Breast epithelium (tissue), 4 donors: ENCODE measurements around the gene USP11. TPM values are rescaled to one million over a fixed set of nuclear protein-coding genes. Genes with fewer than 3 reads are reported as not detected.

ENCODE experiments used
- DNase-seq, 2 donors: peaks; one replicate each; pipeline ENCODE4 v3.0.0-alpha.2; 2019; ENCODE audit warnings: low spot score in 2 of 2
- H3K27ac ChIP-seq, 2 donors: fragments of 200-600 bp; sonication (generic) in 1 of 2; one replicate each; pipeline ENCODE4 v1.5.1; 2016 to 2019; ENCODE audit warnings: mild to moderate bottlenecking in 1 of 2
- H3K27me3 ChIP-seq, 2 donors: fragments of 200-600 bp; sonication (generic) in 1 of 2; one replicate each; pipeline versions ENCODE4 v1.5.1 to v1.6.0; 2017 to 2019; ENCODE audit warnings: control low read depth in 1 of 2, mild to moderate bottlenecking in 1 of 2
- H3K36me3 ChIP-seq: fragments of 200-600 bp; one replicate; pipeline ENCODE4 v1.5.1; 2019
- H3K4me1 ChIP-seq, 2 donors: fragments of 200-600 bp; sonication (generic); one replicate each; pipeline ENCODE4 v1.5.1; 2016 to 2019; ENCODE audit warnings: control low read depth in 1 of 2
- H3K4me3 ChIP-seq, 3 donors: fragments of 200-600 bp; sonication (generic); 1 replicate in 2 of 3; 2 replicates in 1 of 3; pipeline ENCODE4 v1.5.1; 2016 to 2019; ENCODE audit warnings: mild to moderate bottlenecking in 3 of 3, moderate library complexity in 2 of 3
- H3K9me3 ChIP-seq, 2 donors: fragments of 200-600 bp; sonication (generic) in 1 of 2; one replicate each; pipeline ENCODE4 v1.5.1; 2016 to 2019; ENCODE audit warnings: control low read depth in 1 of 2
- CTCF ChIP-seq, 3 donors: fragments of 450-650 bp; IDR thresholded peaks; one replicate each; pipeline ENCODE4 v1.5.1; 2016 to 2017; ENCODE audit warnings: antibody characterized with exemption in 3 of 3, mild to moderate bottlenecking in 3 of 3, moderate library complexity in 3 of 3
- POLR2A ChIP-seq: fragments of 450-650 bp; IDR thresholded peaks from one replicate; pipeline ENCODE4 v1.6.1; 2016; ENCODE audit warnings: antibody characterized with exemption, mild to moderate bottlenecking, moderate library complexity
- POLR2AphosphoS5 ChIP-seq, 3 donors: sonication (generic); formaldehyde crosslinking; IDR thresholded peaks; one replicate each; pipeline ENCODE4 v1.6.1; 2017; ENCODE audit warnings: antibody characterized with exemption in 3 of 3
- intact Hi-C: fragments of 100-400 bp; cut with DNase I; formaldehyde crosslinking; loops from one replicate; pipeline ENCODE4 v1.15.1; 2023; ENCODE audit warnings: low total_unique reads
- total RNA-seq, 3 donors: library from RNA; depleted of rRNA; stranded (reverse); fragments of >200 nt; gene quantifications; one replicate each; pipeline ENCODE4 v1.1.0, GENCODE V29; 2016

USP11 gene
- total RNA-seq, 3 donors from 2014 or later = 21.3 to 42.0 (median 29.4) TPM

DNA sequence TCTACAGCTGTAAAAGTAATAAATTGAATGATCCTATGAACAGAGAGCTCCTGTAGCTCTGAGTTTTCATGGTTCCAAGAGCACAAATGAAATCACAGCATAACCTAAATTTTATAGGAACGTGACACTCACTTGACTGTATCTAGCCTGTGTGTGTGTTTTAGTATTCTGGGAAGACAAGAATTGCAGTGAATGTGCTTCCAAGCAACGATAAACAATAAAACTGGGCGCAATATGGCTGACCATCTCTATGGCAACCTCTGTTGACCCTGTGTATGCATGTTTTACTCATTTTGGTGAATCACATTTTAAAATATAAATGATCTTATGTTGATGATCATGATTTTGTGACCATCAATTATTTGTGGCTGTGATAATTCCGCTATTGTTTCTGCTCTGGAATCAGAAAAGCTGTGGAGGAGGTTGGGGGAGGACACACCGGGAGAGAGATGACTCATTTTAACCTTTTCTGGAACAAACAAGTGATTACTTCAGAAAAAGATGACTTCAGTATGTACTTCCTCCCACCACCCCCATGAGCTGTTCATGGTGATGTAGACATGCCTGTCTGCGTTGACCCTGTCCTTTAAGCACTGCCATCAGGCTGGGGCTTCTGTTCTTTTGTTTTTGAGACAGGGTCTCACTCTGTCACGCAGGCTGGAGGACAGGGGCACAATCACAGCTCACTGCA, 31.8 kb downstream of the USP11 start:
- no peak for TF ChIP-seq CTCF (IDR thresholded peaks at IDR 0.05)
- TF ChIP-seq POLR2A = no peak
- TF ChIP-seq POLR2AphosphoS5 (IDR thresholded peaks at IDR 0.05) = no peak
- intact Hi-C loops = no loop called here
- Histone ChIP-seq H3K27me3 (peaks cover 0 to 32% of the 10 kb centered on the region in 2 donors), H3K9me3 (no peaks in the 10 kb centered on the region), H3K4me1 (no peaks in the 10 kb centered on the region), H3K27ac (no peak overlapping the region), H3K4me3 (no peak overlapping the region), H3K36me3 (no peaks in the 10 kb centered on the region)
- no peak for DNase-seq

GRCh38 chrX:47266643-47267042, 33.8 kb downstream of the USP11 start:
- Histone ChIP-seq H3K4me1 (no peaks in the 10 kb centered on the region), H3K4me3 (no peak overlapping the region), H3K9me3 (no peaks in the 10 kb centered on the region), H3K36me3 (no peaks in the 10 kb centered on the region), H3K27me3 (peaks cover 0 to 20% of the 10 kb centered on the region in 2 donors), H3K27ac (no peak overlapping the region)
- intact Hi-C loops = no loop called here
- TF ChIP-seq CTCF (IDR thresholded peaks at IDR 0.05) (no peak), POLR2AphosphoS5 (IDR thresholded peaks at IDR 0.05) (no peak), POLR2A (no peak)
- DNase-seq = no peak

- intact Hi-C loops = no loop called here
Measured at GRCh38 chrX:47272013-47272408, 39.2 kb downstream of the USP11 start.

DNA sequence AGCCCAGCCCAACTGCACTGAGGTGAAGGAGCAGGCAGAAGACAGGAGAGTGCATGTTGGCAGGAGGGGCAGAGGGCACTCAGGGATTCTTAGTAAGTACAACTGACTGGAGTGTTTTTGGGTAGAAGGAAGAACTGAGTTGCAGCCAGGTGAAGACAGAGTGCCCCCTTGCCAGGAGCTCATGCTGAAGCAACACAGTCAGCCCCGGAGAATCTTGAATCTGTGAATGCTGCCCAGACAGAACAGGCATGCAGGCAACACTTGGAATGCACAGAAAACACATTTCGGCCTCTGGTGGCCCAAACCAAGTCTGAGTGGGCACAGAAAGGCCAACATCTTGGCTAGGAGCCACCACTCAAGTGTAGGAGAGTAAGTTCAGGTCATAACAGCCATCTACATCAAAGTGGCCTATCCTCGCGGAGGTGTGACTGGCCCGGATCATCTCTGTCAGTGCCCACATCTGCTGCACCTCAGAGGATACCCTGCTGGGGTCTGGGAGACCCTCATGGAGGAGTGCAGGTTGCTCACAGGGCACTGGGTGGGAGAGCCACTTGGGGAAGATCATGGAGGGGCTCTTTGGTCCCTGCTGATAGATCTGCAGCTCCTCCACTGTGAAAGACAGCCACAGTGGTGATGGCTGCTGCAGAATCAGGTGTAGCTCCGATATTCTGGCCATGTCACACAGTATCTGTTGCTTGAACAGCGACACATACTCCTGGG, 40.4 kb downstream of the USP11 start:
- Histone ChIP-seq H3K27me3 (peaks cover 0 to 32% of the 10 kb centered on the region in 2 donors), H3K36me3 (no peaks in the 10 kb centered on the region), H3K4me3 (no peak overlapping the region), H3K9me3 (no peaks in the 10 kb centered on the region), H3K27ac (no peak overlapping the region), H3K4me1 (no peaks in the 10 kb centered on the region)
- TF ChIP-seq POLR2A (no peak), POLR2AphosphoS5 (IDR thresholded peaks at IDR 0.05) (no peak), CTCF (IDR thresholded peaks at IDR 0.05) (no peak)
- no peak for DNase-seq
- intact Hi-C loops = no loop called here

More at GRCh38 chrX:47272013-47272408, 39.2 kb downstream of the USP11 start:
- no peaks in the 10 kb centered on the region for H3K9me3 ChIP-seq
- H3K4me3 ChIP-seq = no peak overlapping the region
- H3K4me1 ChIP-seq = no peaks in the 10 kb centered on the region
- DNase-seq = no peak
- H3K27ac ChIP-seq = no peak overlapping the region
- H3K36me3 ChIP-seq = no peaks in the 10 kb centered on the region
- H3K27me3 ChIP-seq = peaks cover 0 to 24% of the 10 kb centered on the region in 2 donors
- no peak for TF ChIP-seq POLR2AphosphoS5 (IDR thresholded peaks at IDR 0.05)
- TF ChIP-seq CTCF (IDR thresholded peaks at IDR 0.05) = no peak
- TF ChIP-seq POLR2A = no peak

GRCh38 chrX:47278691-47279090, 45.9 kb downstream of the USP11 start:
- intact Hi-C loops = no loop called here
- TF ChIP-seq POLR2A (no peak), CTCF (IDR thresholded peaks at IDR 0.05) (no peak)
- no peak for DNase-seq

More at GRCh38 chrX:47278691-47279090, 45.9 kb downstream of the USP11 start:
- Histone ChIP-seq H3K9me3 (no peaks in the 10 kb centered on the region), H3K27me3 (peaks cover 0 to 40% of the 10 kb centered on the region in 2 donors), H3K36me3 (no peaks in the 10 kb centered on the region), H3K4me1 (no peaks in the 10 kb centered on the region), H3K27ac (no peak overlapping the region), H3K4me3 (no peak overlapping the region)
